Mesendoderm (in vitro differentiated cells): ENCODE measurements around the gene NEGR1.
"Not testable (repeated sequence)": the region's sequence is repeated elsewhere in the genome, so short reads cannot be mapped to it uniquely, and the experiment has no call there.

Experiments used
- DNase-seq: peaks from one replicate; pipeline ENCODE4 v3.0.0; 2013
- H2AK5ac ChIP-seq: 2 replicates; pipeline ENCODE4 v1.6.1; 2013; ENCODE audit warnings: low read length, inconsistent platforms
- H2BK120ac ChIP-seq: 2 replicates; pipeline ENCODE4 v1.6.1; 2013; ENCODE audit warnings: low read depth, mild to moderate bottlenecking, low read length, moderate library complexity, mixed read lengths
- H2BK15ac ChIP-seq: replicated peaks from 2 replicates; pipeline ENCODE4 v1.6.1; 2013; ENCODE audit warnings: low read depth, mild to moderate bottlenecking, moderate library complexity
- H2BK5ac ChIP-seq: 2 replicates; pipeline ENCODE4 v1.6.1; 2013; ENCODE audit warnings: low read length, inconsistent platforms
- H3K18ac ChIP-seq: 2 replicates; pipeline ENCODE4 v1.6.1; 2013; ENCODE audit warnings: mild to moderate bottlenecking, low read length, mixed read lengths
- H3K23ac ChIP-seq: one replicate; pipeline ENCODE4 v1.6.1; 2013; ENCODE audit warnings: low read length
- H3K27ac ChIP-seq: 2 replicates; pipeline ENCODE4 v1.5.1; 2013; ENCODE audit warnings: low read depth, mild to moderate bottlenecking, inconsistent platforms, low read length, moderate library complexity
- H3K27me3 ChIP-seq: 2 replicates; pipeline ENCODE4 v1.6.1; 2013; ENCODE audit warnings: low read length, control low read depth, mild to moderate bottlenecking, inconsistent platforms; ENCODE audit not compliant: insufficient read depth, poor library complexity
- H3K36me3 ChIP-seq: 2 replicates; pipeline ENCODE4 v1.6.1; 2013; ENCODE audit warnings: low read length, inconsistent platforms; ENCODE audit not compliant: control insufficient read depth, insufficient read depth
- H3K4ac ChIP-seq: one replicate; pipeline ENCODE4 v1.6.1; 2013; ENCODE audit warnings: low read depth, mild to moderate bottlenecking, low read length, moderate library complexity
- H3K4me1 ChIP-seq: 2 replicates; pipeline ENCODE4 v1.6.1; 2013; ENCODE audit warnings: low read depth, low read length, inconsistent platforms; ENCODE audit not compliant: control insufficient read depth
- H3K4me2 ChIP-seq: 2 replicates; pipeline ENCODE4 v1.6.1; 2013; ENCODE audit warnings: low read length
- H3K4me3 ChIP-seq: 2 replicates; pipeline ENCODE4 v1.5.1; 2013; ENCODE audit warnings: mild to moderate bottlenecking, low read length
- H3K56ac ChIP-seq: one replicate; pipeline ENCODE4 v1.6.1; 2013; ENCODE audit warnings: low read length
- H3K79me1 ChIP-seq: 2 replicates; pipeline ENCODE4 v1.6.1; 2013; ENCODE audit warnings: low read length, inconsistent platforms
- H3K79me2 ChIP-seq: 2 replicates; pipeline ENCODE4 v1.6.1; 2013; ENCODE audit warnings: mild to moderate bottlenecking, low read length; ENCODE audit not compliant: control insufficient read depth, insufficient read depth
- H3K9ac ChIP-seq: 2 replicates; pipeline ENCODE4 v1.6.1; 2013; ENCODE audit warnings: low read length, inconsistent platforms
- H4K5ac ChIP-seq: one replicate; pipeline ENCODE4 v1.6.1; 2013; ENCODE audit warnings: low read length
- H4K8ac ChIP-seq: one replicate; pipeline ENCODE4 v1.6.1; 2013; ENCODE audit warnings: low read depth, mild to moderate bottlenecking, control low read depth, low read length, moderate library complexity
- WGBS: extraction: QIAGEN DNeasy Blood & Tissue Kit; methylation state at CpG from one replicate; pipeline ENCODE4 v1.1.7; 2013; ENCODE audit warnings: low lambda C conversion rate, missing lambda C conversion rate; ENCODE audit not compliant: insufficient coverage; ENCODE audit errors: extremely low coverage; 5-methylcytosine and 5-hydroxymethylcytosine counted together

Gene NEGR1

GRCh38 chr1:71914626-71915025 lies 367.7 kb downstream of the NEGR1 start:
- H3K9ac ChIP-seq = no peak overlapping the region
- no peak overlapping the region for H4K5ac ChIP-seq
- no peak overlapping the region for H3K56ac ChIP-seq
- no peak overlapping the region for H4K8ac ChIP-seq
- no peak overlapping the region for H3K4me3 ChIP-seq
- no peak overlapping the region for H2BK15ac ChIP-seq
- H3K4me1 ChIP-seq = no peaks in the 10 kb centered on the region
- H3K23ac ChIP-seq = no peak overlapping the region
- H3K27me3 ChIP-seq = no peaks in the 10 kb centered on the region
- no peaks in the 10 kb centered on the region for H3K79me2 ChIP-seq
- H3K4me2 ChIP-seq = no peak overlapping the region
- H3K79me1 ChIP-seq = no peaks in the 10 kb centered on the region
- WGBS = no CpG with 5 or more reads among the region's 1 CpG
- no peak for DNase-seq
- H3K36me3 ChIP-seq = no peaks in the 10 kb centered on the region
- H3K27ac ChIP-seq = no peak overlapping the region
- H2BK5ac ChIP-seq = no peak overlapping the region
- H3K4ac ChIP-seq = no peak overlapping the region
- H3K18ac ChIP-seq = no peak overlapping the region
- H2BK120ac ChIP-seq = no peak overlapping the region
- H2AK5ac ChIP-seq = no peak overlapping the region

GRCh38 chr1:71908871-71909390 lies 373.4 kb downstream of the NEGR1 start:
- Histone ChIP-seq H3K4me2 (no peak overlapping the region), H3K9ac (no peak overlapping the region), H3K18ac (no peak overlapping the region), H3K23ac (no peak overlapping the region), H3K79me1 (no peaks in the 10 kb centered on the region), H3K4ac (no peak overlapping the region), H2BK120ac (no peak overlapping the region), H2BK5ac (no peak overlapping the region), H3K56ac (no peak overlapping the region), H3K79me2 (no peaks in the 10 kb centered on the region), H3K27ac (no peak overlapping the region), H2AK5ac (no peak overlapping the region), H3K27me3 (no peaks in the 10 kb centered on the region), H2BK15ac (no peak overlapping the region), H3K36me3 (no peaks in the 10 kb centered on the region), H3K4me1 (no peaks in the 10 kb centered on the region), H4K5ac (no peak overlapping the region), H3K4me3 (no peak overlapping the region), H4K8ac (no peak overlapping the region)
- DNase-seq = no peak
- no CpG with 5 or more reads among the region's 1 CpG for whole genome bisulfite sequencing

- no peak overlapping the region for H4K8ac ChIP-seq
- no peak overlapping the region for H3K4me2 ChIP-seq
- no peak for DNase-seq
- WGBS = no CpG with 5 or more reads among the region's 1 CpG
- H3K27ac ChIP-seq = no peak overlapping the region
- no peak overlapping the region for H3K9ac ChIP-seq
- H3K36me3 ChIP-seq = no peaks in the 10 kb centered on the region
- no peaks in the 10 kb centered on the region for H3K27me3 ChIP-seq
- H2BK15ac ChIP-seq = no peak overlapping the region
- H2BK5ac ChIP-seq = no peak overlapping the region
- no peak overlapping the region for H2AK5ac ChIP-seq
- no peak overlapping the region for H3K4me3 ChIP-seq
- no peak overlapping the region for H3K4ac ChIP-seq
- H3K79me1 ChIP-seq = no peaks in the 10 kb centered on the region
- no peak overlapping the region for H3K23ac ChIP-seq
- no peak overlapping the region for H4K5ac ChIP-seq
- no peak overlapping the region for H3K18ac ChIP-seq
- no peaks in the 10 kb centered on the region for H3K79me2 ChIP-seq
- H3K4me1 ChIP-seq = no peaks in the 10 kb centered on the region
- H2BK120ac ChIP-seq = no peak overlapping the region
- no peak overlapping the region for H3K56ac ChIP-seq
Measured at GRCh38 chr1:71908303-71908702, 374.0 kb downstream of the NEGR1 start.

- H3K4me3 ChIP-seq = no peak overlapping the region
- no peak for DNase-seq
- H2AK5ac ChIP-seq = no peak overlapping the region
- H3K27ac ChIP-seq = no peak overlapping the region
- H3K36me3 ChIP-seq = no peaks in the 10 kb centered on the region
- H3K79me2 ChIP-seq = no peaks in the 10 kb centered on the region
- H3K27me3 ChIP-seq = no peaks in the 10 kb centered on the region
- no peak overlapping the region for H3K18ac ChIP-seq
- no peak overlapping the region for H4K8ac ChIP-seq
- no peaks in the 10 kb centered on the region for H3K4me1 ChIP-seq
- no peak overlapping the region for H3K9ac ChIP-seq
- H4K5ac ChIP-seq = no peak overlapping the region
- H3K79me1 ChIP-seq = no peaks in the 10 kb centered on the region
- no peak overlapping the region for H3K4me2 ChIP-seq
- H3K4ac ChIP-seq = no peak overlapping the region
- H2BK120ac ChIP-seq = no peak overlapping the region
- WGBS = no CpG with 5 or more reads among the region's 2 CpGs
- no peak overlapping the region for H3K23ac ChIP-seq
- no peak overlapping the region for H3K56ac ChIP-seq
- H2BK15ac ChIP-seq = no peak overlapping the region
- H2BK5ac ChIP-seq = no peak overlapping the region
Measured at GRCh38 chr1:71899881-71900280, 382.5 kb downstream of the NEGR1 start.

GRCh38 chr1:71888166-71888565 lies 394.2 kb downstream of the NEGR1 start:
- H3K4me3 ChIP-seq, H3K4me1 ChIP-seq, DNase-seq, H2AK5ac ChIP-seq, H3K36me3 ChIP-seq, H3K27ac ChIP-seq, H4K5ac ChIP-seq, H3K56ac ChIP-seq, H3K9ac ChIP-seq, H3K27me3 ChIP-seq, H3K4ac ChIP-seq, H3K23ac ChIP-seq, H3K79me2 ChIP-seq, H3K79me1 ChIP-seq, H2BK120ac ChIP-seq, H3K18ac ChIP-seq, H2BK15ac ChIP-seq, H4K8ac ChIP-seq, H3K4me2 ChIP-seq, H2BK5ac ChIP-seq: not testable (repeated sequence)
- no CpG with 5 or more reads among the region's 23 CpGs for WGBS

- H3K56ac ChIP-seq = no peak overlapping the region
- no peak overlapping the region for H3K9ac ChIP-seq
- no peak overlapping the region for H3K18ac ChIP-seq
- H2AK5ac ChIP-seq = no peak overlapping the region
- H3K4ac ChIP-seq = no peak overlapping the region
- H3K79me2 ChIP-seq = no peaks in the 10 kb centered on the region
- H3K4me3 ChIP-seq = no peak overlapping the region
- no peak overlapping the region for H4K8ac ChIP-seq
- no peaks in the 10 kb centered on the region for H3K27me3 ChIP-seq
- H3K36me3 ChIP-seq = no peaks in the 10 kb centered on the region
- H3K4me2 ChIP-seq = no peak overlapping the region
- no peak overlapping the region for H3K23ac ChIP-seq
- H2BK120ac ChIP-seq = no peak overlapping the region
- H3K4me1 ChIP-seq = no peaks in the 10 kb centered on the region
- no peaks in the 10 kb centered on the region for H3K79me1 ChIP-seq
- WGBS = 100% methylated on average over 2 of the region's 2 CpGs
- no peak overlapping the region for H4K5ac ChIP-seq
- no peak overlapping the region for H2BK15ac ChIP-seq
- no peak overlapping the region for H3K27ac ChIP-seq
- H2BK5ac ChIP-seq = no peak overlapping the region
- DNase-seq = no peak
Measured at GRCh38 chr1:71885171-71885570, 397.2 kb downstream of the NEGR1 start.
